Pancreas (tissue), 10 donors: Measurements from ENCODE around the gene EIF3L. TPM values are rescaled to one million over a fixed set of nuclear protein-coding genes. Genes with fewer than 3 reads are reported as not detected.

Experiments used
- ATAC-seq, 4 donors: fragments of 200-7000 bp; cut with Tn5 transposase; one replicate each; pipeline versions ENCODE4 v1.8.0 to v1.9.1; 2020; ENCODE audit warnings: mild to moderate bottlenecking in 4 of 4, moderate library complexity in 4 of 4
- DNase-seq, 6 donors: peaks; one replicate each; pipeline ENCODE4 v3.0.0-alpha.2; 2020
- FAIRE-seq: peaks from 2 replicates; lab custom pipeline; 2012; peaks lifted over from hg19 to GRCh38; lab: Jason Lieb, UNC
- H3K27ac ChIP-seq, 4 donors: fragments of 200-600 bp; sonication (generic); 1 replicate in 3 of 4; 2 replicates in 1 of 4; pipeline versions ENCODE4 v1.5.0 to v1.8.0; 2020
- H3K27me3 ChIP-seq, 4 donors: fragments of 200-600 bp; one replicate each; pipeline ENCODE4 v1.8.0; 2021
- H3K36me3 ChIP-seq, 3 donors: fragments of 200-600 bp; sonication (generic) in 1 of 3; one replicate each; pipeline versions ENCODE4 v1.5.0 to v1.8.0; 2020 to 2021
- H3K4me1 ChIP-seq, 3 donors: fragments of 200-600 bp; one replicate each; pipeline ENCODE4 v1.8.0; 2021
- H3K4me3 ChIP-seq, 4 donors: fragments of 200-600 bp; sonication (generic) in 2 of 4; one replicate each; pipeline versions ENCODE4 v1.5.0 to v1.8.0; 2020 to 2021
- H3K9me3 ChIP-seq, 4 donors: fragments of 200-600 bp; one replicate each; pipeline ENCODE4 v1.8.0; 2021
- CTCF ChIP-seq, 4 donors: fragments of 200-600 bp; sonication (generic) in 3 of 4; IDR thresholded peaks; one replicate each; pipeline versions ENCODE4 v1.5.0 to v1.8.0; 2021; ENCODE audit warnings: antibody characterized with exemption in 4 of 4
- WGBS, 2 donors: extraction: QIAGEN DNeasy Blood & Tissue Kit; methylation state at CpG; one replicate each; pipeline ENCODE4 v1.1.7; 2013; 5-methylcytosine and 5-hydroxymethylcytosine counted together
- intact Hi-C, 3 donors: fragments of 100-400 bp; cut with DNase I; formaldehyde crosslinking; loops; one replicate each; pipeline versions ENCODE4 v1.11.1 to v1.14.2; 2022
- polyA plus RNA-seq, 2 donors: library from polyadenylated mRNA; stranded (reverse); fragments of 200-250 nt; gene quantifications; one replicate each; pipeline ENCODE4 v1.2.3, GENCODE V29; 2013
- total RNA-seq, 6 donors: library from RNA; stranded (reverse); fragmentation: NEBNext Ultra II Directional in 4 of 6; extraction: Animal tissue kit (Norgen Biotek cat#: 25700) in 4 of 6; gene quantifications; one replicate each; pipeline versions ENCODE4 v1.2.1 to v1.2.4, GENCODE V29; 2021 to 2023
- donor health status: healthy with polysubstance abuse.
- donor health status: DM: no; HTN: no; CAD: no; lungs with moderate emphysema.
- donor health status: DM: no; HTN: no; CAD: no.
- donor health status: control.
- donor health status: control.
- donor health status: Bipolar disorder and iron deficiency.
- donor health status: DM: yes; HTN: yes; CAD: no.
- donor health status: DM: no; HTN: no; CAD: no.
- donor health status: DM: no; HTN: no; CAD: no.
- donor health status: DM: yes; HTN: yes; CAD: no.

EIF3L gene
- total and polyA plus RNA-seq, 8 donors = 162 to 412 (median 338) TPM

GRCh38 chr22:37852418-37852817 lies 3.2 kb downstream of the EIF3L start:
- FAIRE-seq (no peak), ATAC-seq (no peak), DNase-seq (no peak)
- TF ChIP-seq CTCF (IDR thresholded peaks at IDR 0.05) = no peak
- Histone ChIP-seq H3K4me1 (peaks cover 17 to 59% (median 55%) of the 10 kb centered on the region in 3 donors), H3K36me3 (peaks cover 3 to 25% (median 17%) of the 10 kb centered on the region in 3 donors), H3K9me3 (no peaks in the 10 kb centered on the region), H3K27ac (no peak overlapping the region), H3K27me3 (no peaks in the 10 kb centered on the region), H3K4me3 (no peak overlapping the region)
- 36 to 40% methylated on average over 5 of the region's 5 CpGs for WGBS, 2 donors
- intact Hi-C loops = no loop called here

GRCh38 chr22:37854946-37855345 lies 5.7 kb downstream of the EIF3L start:
- TF ChIP-seq CTCF (IDR thresholded peaks at IDR 0.05) = no peak
- peak; percentile 95 to 97 (median 96) for ATAC-seq
- no peak overlapping the region for H3K4me3 ChIP-seq
- peaks cover 26 to 62% (median 55%) of the 10 kb centered on the region in 3 donors for H3K4me1 ChIP-seq
- H3K36me3 ChIP-seq = peaks cover 3 to 37% (median 34%) of the 10 kb centered on the region in 3 donors
- no peaks in the 10 kb centered on the region for H3K9me3 ChIP-seq
- 12 to 19% methylated on average over 2 of the region's 2 CpGs for WGBS, 2 donors
- no peak for FAIRE-seq
- H3K27me3 ChIP-seq = no peaks in the 10 kb centered on the region
- intact Hi-C loops = no loop called here
- peak in 3 of 6 donors; percentile 57 to 76 (median 72) for DNase-seq
- peak overlapping the region in 2 of 4 donors; percentile 74 to 80 for H3K27ac ChIP-seq

GRCh38 chr22:37855462-37855861 lies 6.2 kb downstream of the EIF3L start:
- peak overlapping the region in 2 of 4 donors; percentile 74 to 80 for H3K27ac ChIP-seq
- no peak overlapping the region for H3K4me3 ChIP-seq
- H3K9me3 ChIP-seq = no peaks in the 10 kb centered on the region
- no peak for FAIRE-seq
- no peaks in the 10 kb centered on the region for H3K27me3 ChIP-seq
- H3K36me3 ChIP-seq = peaks cover 3 to 37% (median 34%) of the 10 kb centered on the region in 3 donors
- no peak for TF ChIP-seq CTCF (IDR thresholded peaks at IDR 0.05)
- 68% methylated on average over 2 of the region's 2 CpGs for WGBS, 2 donors
- intact Hi-C loops = no loop called here
- ATAC-seq = peak; percentile 9 to 27 (median 17)
- no peak for DNase-seq
- peaks cover 26 to 61% (median 50%) of the 10 kb centered on the region in 3 donors for H3K4me1 ChIP-seq

- peaks cover 0 to 34% (median 33%) of the 10 kb centered on the region in 3 donors for H3K36me3 ChIP-seq
- H3K27me3 ChIP-seq = no peaks in the 10 kb centered on the region
- H3K4me3 ChIP-seq = no peak overlapping the region
- no peaks in the 10 kb centered on the region for H3K9me3 ChIP-seq
- FAIRE-seq = no peak
- H3K4me1 ChIP-seq = peaks cover 13 to 56% (median 40%) of the 10 kb centered on the region in 3 donors
- TF ChIP-seq CTCF (IDR thresholded peaks at IDR 0.05) = no peak
- intact Hi-C loops = loop anchor here in 2 of 3 donors (5.0 kb wide), 1 partner anchor 44 kb away; no protein-coding TSS in a partner anchor
- DNase-seq = peak in 3 of 6 donors; percentile 56 to 75 (median 70)
- ATAC-seq = peak; percentile 60 to 78 (median 74)
- WGBS, 2 donors = 26 to 30% methylated on average over 7 of the region's 7 CpGs
- H3K27ac ChIP-seq = peak overlapping the region in 2 of 4 donors; percentile 75 to 77
Measured at GRCh38 chr22:37860796-37861421, 11.7 kb downstream of the EIF3L start.
